Thoracic aorta (tissue), 2 donors: ENCODE measurements around the gene BTNL3. TPM values are rescaled to one million over a fixed set of nuclear protein-coding genes. Genes with fewer than 3 reads are reported as not detected.

Experiments
- ATAC-seq: fragments of 150-250 bp; one replicate; pipeline ENCODE4 v1.8.0; 2017; ENCODE audit warnings: low read depth; ENCODE audit not compliant: insufficient number of reproducible peaks, low FRiP score
- DNase-seq: peaks from one replicate; pipeline ENCODE4 v3.0.0-alpha.2; 2020; ENCODE audit warnings: low spot score
- H3K27ac ChIP-seq, 2 donors: fragments of 200-600 bp; sonication (generic); 1 replicate in 1 of 2; 2 replicates in 1 of 2; pipeline ENCODE4 v1.5.1; 2016; ENCODE audit warnings: mild to moderate bottlenecking in 2 of 2, moderate library complexity in 2 of 2
- H3K27me3 ChIP-seq: fragments of 200-600 bp; sonication (generic); replicated peaks from 2 replicates; pipeline ENCODE4 v1.6.0; 2016; ENCODE audit warnings: mild to moderate bottlenecking; ENCODE audit not compliant: insufficient read depth
- H3K36me3 ChIP-seq: fragments of 200-600 bp; sonication (generic); one replicate; pipeline ENCODE4 v1.5.1; 2016
- H3K4me1 ChIP-seq, 2 donors: fragments of 200-600 bp; sonication (generic); 1 replicate in 1 of 2; 2 replicates in 1 of 2; pipeline versions ENCODE4 v1.5.1 to v1.6.0; 2016; ENCODE audit warnings: low read depth in 2 of 2, mild to moderate bottlenecking in 1 of 2; ENCODE audit not compliant: control insufficient read depth in 1 of 2
- H3K4me3 ChIP-seq: fragments of 200-600 bp; sonication (generic); 2 replicates; pipeline ENCODE4 v1.5.1; 2016; ENCODE audit warnings: mild to moderate bottlenecking
- H3K9me3 ChIP-seq: fragments of 200-600 bp; sonication (generic); 2 replicates; pipeline ENCODE4 v1.5.1; 2016
- total RNA-seq, 2 donors: library from RNA; depleted of rRNA; stranded (reverse); fragments of >200 nt; gene quantifications; one replicate each; pipeline versions ENCODE4 v1.1.0 to v1.2.3, GENCODE V29; 2016
- TF ChIP-seq, protein P1 (sequence below): fragments of 200-600 bp; sonication (generic); IDR thresholded peaks from one replicate; pipeline ENCODE4 v1.5.1; 2019; ENCODE audit warnings: antibody characterized with exemption

Gene BTNL3
- total RNA-seq, 2 donors from 2014 or later: not detected

- Histone ChIP-seq H3K9me3 (no peaks in the 10 kb centered on the region), H3K36me3 (no peaks in the 10 kb centered on the region), H3K27ac (no peak overlapping the region), H3K4me1 (no peaks in the 10 kb centered on the region), H3K27me3 (no peaks in the 10 kb centered on the region), H3K4me3 (no peak overlapping the region)
- ATAC-seq: no peak
- TF ChIP-seq, protein P1, sequence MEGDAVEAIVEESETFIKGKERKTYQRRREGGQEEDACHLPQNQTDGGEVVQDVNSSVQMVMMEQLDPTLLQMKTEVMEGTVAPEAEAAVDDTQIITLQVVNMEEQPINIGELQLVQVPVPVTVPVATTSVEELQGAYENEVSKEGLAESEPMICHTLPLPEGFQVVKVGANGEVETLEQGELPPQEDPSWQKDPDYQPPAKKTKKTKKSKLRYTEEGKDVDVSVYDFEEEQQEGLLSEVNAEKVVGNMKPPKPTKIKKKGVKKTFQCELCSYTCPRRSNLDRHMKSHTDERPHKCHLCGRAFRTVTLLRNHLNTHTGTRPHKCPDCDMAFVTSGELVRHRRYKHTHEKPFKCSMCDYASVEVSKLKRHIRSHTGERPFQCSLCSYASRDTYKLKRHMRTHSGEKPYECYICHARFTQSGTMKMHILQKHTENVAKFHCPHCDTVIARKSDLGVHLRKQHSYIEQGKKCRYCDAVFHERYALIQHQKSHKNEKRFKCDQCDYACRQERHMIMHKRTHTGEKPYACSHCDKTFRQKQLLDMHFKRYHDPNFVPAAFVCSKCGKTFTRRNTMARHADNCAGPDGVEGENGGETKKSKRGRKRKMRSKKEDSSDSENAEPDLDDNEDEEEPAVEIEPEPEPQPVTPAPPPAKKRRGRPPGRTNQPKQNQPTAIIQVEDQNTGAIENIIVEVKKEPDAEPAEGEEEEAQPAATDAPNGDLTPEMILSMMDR: no peak
- no peak for DNase-seq
Observed at GRCh38 chr5:181035991-181036815, 47.6 kb downstream of the BTNL3 start.

DNA sequence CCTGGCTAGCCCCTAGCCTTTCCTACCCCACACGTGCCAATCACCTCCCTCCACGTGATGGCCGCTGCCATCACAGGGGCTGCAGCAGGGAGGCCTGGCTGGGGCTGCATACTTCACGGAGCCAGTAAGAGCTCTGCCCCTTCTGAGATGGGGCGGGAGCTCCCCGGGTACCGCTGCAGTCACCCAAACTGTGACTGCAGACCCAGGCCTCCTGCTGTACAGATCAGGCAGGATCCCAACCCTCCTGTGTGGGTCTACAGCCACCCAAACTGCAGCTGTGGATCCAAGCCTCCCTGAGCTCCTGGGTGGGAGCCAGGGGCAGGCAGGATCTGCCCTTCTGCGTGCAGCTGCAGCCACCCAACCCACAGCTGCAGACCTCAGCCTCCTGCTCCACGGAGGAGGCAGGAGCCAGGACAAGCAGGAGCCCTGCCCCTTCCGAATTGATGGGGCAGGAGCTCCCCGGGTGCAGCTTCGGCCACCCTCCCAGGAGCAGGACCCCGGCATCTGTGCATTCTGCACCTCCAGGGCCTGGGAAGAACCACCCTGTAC is 48.2 kb downstream of the BTNL3 start:
- TF ChIP-seq, protein P1: no peak
- Histone ChIP-seq H3K4me3 (no peak overlapping the region), H3K36me3 (no peaks in the 10 kb centered on the region), H3K27me3 (no peaks in the 10 kb centered on the region), H3K9me3 (no peaks in the 10 kb centered on the region), H3K4me1 (no peaks in the 10 kb centered on the region), H3K27ac (no peak overlapping the region)
- no peak for DNase-seq
- ATAC-seq: no peak

DNA sequence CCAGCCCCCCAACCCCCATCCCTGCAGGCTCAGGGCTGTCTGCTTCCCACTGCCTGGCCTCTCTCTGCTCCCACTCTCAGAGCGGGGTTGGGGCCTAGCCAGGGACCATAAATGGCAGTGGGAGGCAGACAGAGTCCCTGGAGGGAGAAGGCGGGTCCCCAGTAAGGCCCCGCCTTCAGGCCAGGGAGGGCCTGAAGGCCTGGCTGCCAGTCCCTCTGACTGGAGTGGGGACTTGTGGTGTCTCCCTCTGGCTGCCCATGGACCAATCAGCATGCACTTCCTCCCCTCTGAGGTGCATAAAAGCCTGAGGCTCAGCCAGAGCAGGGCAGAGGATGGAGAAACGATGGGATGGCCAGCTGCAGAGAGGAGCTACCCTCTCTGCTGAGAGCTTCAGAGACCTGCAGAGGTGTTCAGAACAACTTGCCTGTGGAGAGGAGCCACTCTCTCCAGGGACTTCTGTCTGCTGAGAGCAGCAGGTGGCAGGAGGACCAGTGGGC is 48.8 kb downstream of the BTNL3 start:
- H3K9me3 ChIP-seq: no peaks in the 10 kb centered on the region
- no peaks in the 10 kb centered on the region for H3K36me3 ChIP-seq
- no peaks in the 10 kb centered on the region for H3K27me3 ChIP-seq
- no peak for DNase-seq
- no peak for ATAC-seq
- TF ChIP-seq, protein P1: no peak
- H3K27ac ChIP-seq: no peak overlapping the region
- H3K4me1 ChIP-seq: no peaks in the 10 kb centered on the region
- no peak overlapping the region for H3K4me3 ChIP-seq

GRCh38 chr5:181039471-181039870 is 50.8 kb downstream of the BTNL3 start:
- H3K36me3 ChIP-seq: no peaks in the 10 kb centered on the region
- no peak overlapping the region for H3K27ac ChIP-seq
- H3K4me1 ChIP-seq: no peaks in the 10 kb centered on the region
- H3K27me3 ChIP-seq: no peaks in the 10 kb centered on the region
- DNase-seq (no peak), ATAC-seq (no peak)
- no peaks in the 10 kb centered on the region for H3K9me3 ChIP-seq
- no peak overlapping the region for H3K4me3 ChIP-seq
- TF ChIP-seq, protein P1: no peak

- Histone ChIP-seq H3K27me3 (no peaks in the 10 kb centered on the region), H3K9me3 (no peaks in the 10 kb centered on the region), H3K4me1 (no peaks in the 10 kb centered on the region), H3K27ac (no peak within 1 kb of the TSS), H3K36me3 (no peaks in the 10 kb centered on the region), H3K4me3 (no peak within 1 kb of the TSS)
- DNase-seq (no peak), ATAC-seq (no peak)
- TF ChIP-seq, protein P1: no peak
Observed at GRCh38 chr5:181039931-181040630, 51.4 kb downstream of the BTNL3 start, which contains the start of gene BTNL9. Gene BTNL9 (plus strand): TSS chr5:181040266. CDS start chr5:181045490, 5,224 bp downstream.
